GM21526 (cell line): Measurements from ENCODE around the gene STOX1.
A peak's percentile ranks its signal among the peaks of the same experiment; 100 is the strongest.
"Not testable (repeated sequence)": the region's sequence is repeated elsewhere in the genome, so short reads cannot be mapped to it uniquely, and the experiment has no call there.

Source experiments
- ATAC-seq: cut with Tn5 transposase; IDR thresholded peaks from one replicate; pipeline ENCODE4 v1.9.1; 2021; ENCODE audit warnings: moderate library complexity; ENCODE audit not compliant: unreplicated experiment, low FRiP score

Gene STOX1

DNA sequence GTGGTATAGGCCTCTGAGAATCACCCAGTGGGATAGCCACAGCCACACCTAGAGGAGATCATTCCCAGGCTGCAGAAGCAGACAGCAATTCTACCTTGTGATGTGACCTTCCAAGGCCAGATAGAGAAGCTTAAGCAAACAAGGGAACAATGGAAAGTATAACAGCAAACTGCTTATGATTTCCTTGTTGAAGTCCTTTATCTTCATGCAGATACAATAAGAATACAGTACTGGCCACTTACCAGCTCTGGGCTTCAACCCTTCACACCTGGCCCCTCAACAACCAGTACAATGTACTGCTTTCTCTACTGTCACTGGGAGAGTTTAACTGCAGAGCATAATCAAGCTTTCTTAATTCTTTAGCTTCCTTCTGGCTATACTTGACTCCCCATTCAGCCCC lies 51.2 kb downstream of the STOX1 start:
- no peak for ATAC-seq

GRCh38 chr10:68879628-68880027 lies 52.3 kb downstream of the STOX1 start:
- no peak for ATAC-seq

DNA sequence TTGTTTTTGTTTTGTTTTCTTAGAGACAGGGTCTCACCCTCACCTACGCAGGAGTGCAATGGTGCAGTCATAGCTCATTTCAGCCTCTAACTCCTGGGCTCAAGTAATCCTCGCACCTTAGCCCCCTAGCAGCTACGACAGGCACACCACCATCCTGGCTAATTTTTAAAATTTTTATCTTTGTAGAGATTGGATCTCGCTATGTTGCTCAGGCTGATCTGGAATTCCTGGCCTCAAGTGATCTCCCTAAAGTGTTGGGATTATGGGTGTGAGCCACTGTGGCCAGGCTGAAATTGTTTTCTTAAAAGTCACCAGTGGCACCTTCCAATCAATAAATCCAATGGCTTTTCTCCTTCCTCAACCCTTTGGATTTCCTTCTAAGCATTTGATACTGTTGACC lies 52.9 kb downstream of the STOX1 start:
- no peak for ATAC-seq

DNA sequence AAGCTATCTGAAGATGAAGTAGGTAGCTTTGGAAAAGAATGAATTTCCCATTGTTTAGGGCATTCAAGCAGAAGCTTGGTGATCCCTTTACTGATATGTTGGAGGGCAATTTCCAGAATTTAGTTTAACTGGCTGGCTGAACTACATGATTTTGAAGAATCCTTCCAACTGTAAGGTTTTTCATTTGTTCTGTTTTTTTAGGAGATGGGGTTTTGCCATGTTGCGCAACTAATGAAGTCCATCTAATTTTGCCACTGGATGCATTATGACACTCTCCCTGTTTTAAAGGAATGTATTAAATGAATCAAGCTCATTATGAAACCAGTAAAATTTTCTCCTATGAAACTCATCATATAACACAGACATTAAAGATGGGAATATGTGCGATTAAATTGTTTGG lies 67.7 kb downstream of the STOX1 start:
- ATAC-seq: no peak

DNA sequence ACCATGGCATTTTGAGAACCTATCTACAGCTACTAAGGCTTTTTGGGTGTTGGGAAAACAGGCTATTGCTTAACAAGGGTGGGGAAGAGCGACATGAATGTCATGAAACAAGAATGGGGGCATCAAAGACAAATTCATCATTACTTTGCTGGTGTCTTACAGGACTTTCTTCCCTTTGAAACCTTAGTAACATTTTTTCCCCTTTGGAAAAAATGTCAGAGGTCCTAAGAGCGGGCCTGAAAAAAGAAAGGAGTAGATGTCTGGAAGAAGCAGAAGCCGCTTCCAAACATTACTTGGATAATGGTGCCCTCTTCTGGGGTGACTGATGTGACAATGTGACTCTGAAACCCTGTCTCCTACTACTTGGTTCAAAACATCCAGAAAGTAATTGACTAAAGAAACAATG lies 70.0 kb downstream of the STOX1 start:
- ATAC-seq: no peak

- no peak for ATAC-seq
These were observed 71.9 kb downstream of the STOX1 start for GRCh38 chr10:68899186-68899745.

DNA sequence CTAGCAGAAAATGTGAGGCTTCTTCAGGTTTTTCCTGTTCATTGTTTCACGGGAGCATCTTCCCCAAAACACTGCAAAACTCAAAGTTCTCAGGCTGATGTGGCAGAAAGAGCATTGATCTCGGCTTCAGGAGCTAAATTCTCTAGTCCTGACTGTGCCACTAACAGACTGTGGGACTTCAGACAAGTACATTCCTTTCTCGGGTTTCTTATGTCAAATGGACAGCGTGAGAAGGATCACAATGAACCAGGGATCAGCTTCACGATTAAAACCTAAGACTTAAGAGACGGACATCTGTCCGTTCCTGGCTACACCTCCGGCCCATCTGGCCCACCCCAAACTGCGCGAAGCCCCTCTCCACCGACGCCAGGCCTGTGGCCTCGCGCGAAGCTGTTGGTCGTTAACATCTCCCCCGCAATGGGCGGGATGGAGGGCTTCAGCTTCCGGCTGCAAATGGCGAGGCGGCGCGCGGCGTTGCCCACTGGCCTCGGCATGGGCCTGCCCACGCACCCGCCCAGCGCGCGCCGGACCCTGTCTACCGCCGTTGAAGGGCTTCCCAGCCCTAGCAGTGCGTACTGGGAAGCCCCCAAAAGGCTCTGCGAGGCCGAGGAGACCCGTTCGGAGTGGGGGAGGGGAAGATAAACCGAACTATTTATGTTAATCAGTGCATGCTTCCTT lies 73.2 kb downstream of the STOX1 start:
- peak; percentile 31 for ATAC-seq

DNA sequence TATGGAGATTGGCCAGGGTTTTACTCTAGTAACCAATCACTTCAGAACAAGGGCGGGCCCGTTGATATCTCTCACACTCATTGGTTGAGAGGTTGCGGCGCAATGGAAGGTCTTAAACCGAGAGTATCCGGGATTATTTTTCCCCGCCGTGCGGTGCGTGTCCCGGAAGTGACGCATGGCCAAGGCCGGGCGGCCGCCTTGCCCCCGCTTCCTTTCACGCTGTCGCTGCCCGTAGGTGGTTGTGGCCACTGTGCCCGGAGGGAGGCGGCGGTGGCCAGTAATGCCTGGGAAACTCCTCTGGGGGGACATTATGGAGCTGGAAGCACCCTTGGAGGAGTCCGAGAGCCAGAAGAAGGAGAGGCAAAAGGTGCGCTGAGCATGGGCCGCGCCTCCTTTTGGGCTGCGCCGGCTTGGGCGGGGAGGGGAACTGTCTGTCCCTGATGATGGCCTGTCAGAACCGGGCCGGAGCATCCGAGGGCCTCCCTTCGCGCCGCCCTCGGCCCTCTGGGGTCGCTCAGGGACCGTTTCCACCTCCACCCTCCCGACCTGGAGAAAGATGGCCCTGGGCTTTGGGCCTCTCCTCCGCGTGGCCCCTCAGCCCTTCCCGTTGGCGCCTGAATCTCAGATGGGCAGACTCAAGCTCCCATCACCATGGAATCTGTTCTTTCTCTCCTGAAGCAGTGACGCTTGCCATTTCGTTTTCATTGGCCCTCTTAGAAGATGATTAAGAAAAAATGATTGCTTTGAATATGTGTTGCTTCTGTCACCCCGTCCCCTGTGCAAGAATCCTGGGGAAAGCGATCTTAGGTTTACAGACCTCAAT lies 74.0 kb downstream of the STOX1 start, which contains the start of gene DDX50:
Gene DDX50 (plus strand): TSS at position 211 of the 823 bp plus-strand sequence. CDS start 70 bp downstream, at position 281.
- ATAC-seq: peak; percentile 94

- no peak for ATAC-seq
These were observed 75.1 kb downstream of the STOX1 start for GRCh38 chr10:68902382-68902781.

GRCh38 chr10:68924593-68924992 lies 97.3 kb downstream of the STOX1 start:
- ATAC-seq: no peak

GRCh38 chr10:68925489-68925888 lies 98.2 kb downstream of the STOX1 start:
- ATAC-seq: no peak

- not testable (repeated sequence) for ATAC-seq
These were observed 101.8 kb downstream of the STOX1 start for GRCh38 chr10:68929157-68929556.

GRCh38 chr10:68929888-68930287 lies 102.6 kb downstream of the STOX1 start:
- ATAC-seq: not testable (repeated sequence)

GRCh38 chr10:68932860-68933259 lies 105.5 kb downstream of the STOX1 start:
- ATAC-seq: not testable (repeated sequence)

GRCh38 chr10:68934994-68935393 lies 107.7 kb downstream of the STOX1 start:
- ATAC-seq: no peak

DNA sequence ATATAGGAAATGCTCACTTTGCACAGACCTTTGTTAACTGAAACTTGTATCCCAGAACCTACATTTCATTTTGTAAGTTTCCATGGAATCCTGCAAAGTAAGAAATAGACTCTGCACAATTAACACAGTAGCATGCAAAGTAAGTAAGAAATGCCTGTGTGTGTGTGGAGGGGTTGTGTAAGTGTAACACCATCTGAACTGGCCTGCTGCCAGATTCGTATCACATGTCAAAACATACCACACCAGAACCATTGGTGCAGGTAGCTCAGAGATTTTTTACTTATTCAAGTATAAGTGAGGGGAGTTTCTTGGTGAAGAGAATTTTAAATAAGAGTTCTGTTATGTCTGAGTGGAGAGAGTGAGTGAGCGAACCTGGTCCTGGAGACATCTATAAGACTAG lies 110.8 kb downstream of the STOX1 start:
- ATAC-seq: no peak

DNA sequence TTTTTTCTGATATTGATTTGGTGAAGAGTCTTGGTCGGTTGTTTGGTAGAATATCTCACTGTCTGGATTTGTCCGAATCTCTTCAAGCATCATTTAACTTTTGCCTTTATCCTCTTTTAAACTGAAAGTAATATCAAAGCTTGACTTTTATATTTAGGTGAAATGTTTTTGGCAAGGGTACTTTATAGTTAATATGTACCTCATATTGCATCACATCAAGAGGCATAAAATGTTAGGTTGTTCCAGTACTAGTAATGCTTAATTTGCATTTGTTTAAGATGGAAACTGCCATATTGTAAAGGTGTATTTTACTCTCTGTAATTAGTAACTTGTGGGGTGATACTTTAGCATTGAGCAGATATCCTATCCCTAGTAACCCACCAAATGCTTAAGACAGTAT lies 111.6 kb downstream of the STOX1 start:
- ATAC-seq: no peak

DNA sequence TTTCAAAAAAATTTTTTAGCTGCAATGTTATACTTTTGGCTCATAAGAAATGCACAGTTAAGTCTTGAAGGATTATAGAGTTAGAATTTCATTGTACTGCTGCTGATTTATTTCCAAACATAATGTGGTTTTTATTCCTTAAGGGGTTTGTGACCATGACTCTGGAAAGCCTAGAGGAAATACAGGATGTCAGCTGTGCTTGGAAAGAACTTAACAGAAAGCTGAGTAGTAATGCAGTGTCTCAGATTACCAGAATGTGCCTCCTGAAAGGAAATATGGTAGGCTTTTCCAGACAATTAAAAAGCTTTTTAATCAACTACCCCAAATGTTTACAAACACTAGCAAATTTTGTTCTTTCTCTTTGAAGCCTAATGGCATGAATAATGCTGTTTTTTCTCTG lies 113.6 kb downstream of the STOX1 start:
- ATAC-seq: not testable (repeated sequence)
